ENCODE measurements around the gene FTCDNL1. TPM values are rescaled to one million over a fixed set of nuclear protein-coding genes. Genes with fewer than 3 reads are reported as not detected.

The FTCDNL1 gene
- total RNA-seq, 1 donor = 4.7 TPM

- Histone ChIP-seq H3K4me1 (ENCODE audit: insufficient read depth, low read length) (no peaks in the 10 kb centered on the region), H3K9me3 (ENCODE audit: low read depth, low read length) (no peaks in the 10 kb centered on the region), H3K36me3 (ENCODE audit: insufficient read depth, low read length) (no peaks in the 10 kb centered on the region), H3K4me3 (ENCODE audit: insufficient read depth, low read length) (no peak overlapping the region), H3K79me2 (ENCODE audit: insufficient read depth, low read length) (no peaks in the 10 kb centered on the region), H3K4me2 (ENCODE audit: insufficient read depth, low read length) (no peak overlapping the region), H3K27ac (ENCODE audit: low read depth, low read length) (no peak overlapping the region), H4K20me1 (ENCODE audit: insufficient read depth, low read length) (no peaks in the 10 kb centered on the region), H2AFZ (ENCODE audit: low read length) (no peak overlapping the region), H3K27me3 (ENCODE audit: insufficient read depth, low read length) (no peaks in the 10 kb centered on the region)
- no peak for DNase-seq (ENCODE audit: insufficient read length, low spot score, missing footprints)
- no peak for TF ChIP-seq CTCF (IDR thresholded peaks at IDR 0.05; ENCODE audit: extremely low read depth, low read depth, low read length)
These were observed 31.2 kb downstream of the FTCDNL1 start for GRCh38 chr2:199819746-199820145.

GRCh38 chr2:199818754-199819153 is 32.2 kb downstream of the FTCDNL1 start:
- H3K79me2 ChIP-seq (ENCODE audit: insufficient read depth, low read length) = no peaks in the 10 kb centered on the region
- H3K4me3 ChIP-seq (ENCODE audit: insufficient read depth, low read length) = no peak overlapping the region
- no peak overlapping the region for H3K4me2 ChIP-seq (ENCODE audit: insufficient read depth, low read length)
- no peak overlapping the region for H2AFZ ChIP-seq (ENCODE audit: low read length)
- no peak for TF ChIP-seq CTCF (IDR thresholded peaks at IDR 0.05; ENCODE audit: extremely low read depth, low read depth, low read length)
- no peaks in the 10 kb centered on the region for H3K36me3 ChIP-seq (ENCODE audit: insufficient read depth, low read length)
- H4K20me1 ChIP-seq (ENCODE audit: insufficient read depth, low read length) = no peaks in the 10 kb centered on the region
- no peaks in the 10 kb centered on the region for H3K27me3 ChIP-seq (ENCODE audit: insufficient read depth, low read length)
- no peak for DNase-seq (ENCODE audit: insufficient read length, low spot score, missing footprints)
- H3K9me3 ChIP-seq (ENCODE audit: low read depth, low read length) = no peaks in the 10 kb centered on the region
- peaks cover 10% of the 10 kb centered on the region for H3K4me1 ChIP-seq (ENCODE audit: insufficient read depth, low read length)
- H3K27ac ChIP-seq (ENCODE audit: low read depth, low read length) = no peak overlapping the region

GRCh38 chr2:199818026-199818425 is 33.0 kb downstream of the FTCDNL1 start:
- TF ChIP-seq CTCF (IDR thresholded peaks at IDR 0.05; ENCODE audit: extremely low read depth, low read depth, low read length) = no peak
- Histone ChIP-seq H3K4me1 (ENCODE audit: insufficient read depth, low read length) (peaks cover 10% of the 10 kb centered on the region), H3K36me3 (ENCODE audit: insufficient read depth, low read length) (no peaks in the 10 kb centered on the region), H2AFZ (ENCODE audit: low read length) (no peak overlapping the region), H3K9me3 (ENCODE audit: low read depth, low read length) (no peaks in the 10 kb centered on the region), H3K27me3 (ENCODE audit: insufficient read depth, low read length) (no peaks in the 10 kb centered on the region), H3K79me2 (ENCODE audit: insufficient read depth, low read length) (no peaks in the 10 kb centered on the region), H3K4me2 (ENCODE audit: insufficient read depth, low read length) (no peak overlapping the region), H3K4me3 (ENCODE audit: insufficient read depth, low read length) (no peak overlapping the region), H4K20me1 (ENCODE audit: insufficient read depth, low read length) (no peaks in the 10 kb centered on the region), H3K27ac (ENCODE audit: low read depth, low read length) (no peak overlapping the region)
- no peak for DNase-seq (ENCODE audit: insufficient read length, low spot score, missing footprints)

- peaks cover 28% of the 10 kb centered on the region for H3K4me1 ChIP-seq (ENCODE audit: insufficient read depth, low read length)
- TF ChIP-seq CTCF (IDR thresholded peaks at IDR 0.05; ENCODE audit: extremely low read depth, low read depth, low read length) = no peak
- no peaks in the 10 kb centered on the region for H3K27me3 ChIP-seq (ENCODE audit: insufficient read depth, low read length)
- H2AFZ ChIP-seq (ENCODE audit: low read length) = no peak overlapping the region
- no peak overlapping the region for H3K27ac ChIP-seq (ENCODE audit: low read depth, low read length)
- H3K4me3 ChIP-seq (ENCODE audit: insufficient read depth, low read length) = no peak overlapping the region
- H3K79me2 ChIP-seq (ENCODE audit: insufficient read depth, low read length) = no peaks in the 10 kb centered on the region
- no peaks in the 10 kb centered on the region for H3K9me3 ChIP-seq (ENCODE audit: low read depth, low read length)
- DNase-seq (ENCODE audit: insufficient read length, low spot score, missing footprints) = peak; percentile 32
- H3K36me3 ChIP-seq (ENCODE audit: insufficient read depth, low read length) = no peaks in the 10 kb centered on the region
- no peak overlapping the region for H3K4me2 ChIP-seq (ENCODE audit: insufficient read depth, low read length)
- no peaks in the 10 kb centered on the region for H4K20me1 ChIP-seq (ENCODE audit: insufficient read depth, low read length)
These were observed 36.2 kb downstream of the FTCDNL1 start for GRCh38 chr2:199814817-199815211.

All from osteoblast (primary cell).